Mesenchymal stem cell (in vitro differentiated cells and primary cell): ENCODE measurements around the gene CCDC6.

Experiments used
- DNase-seq: peaks from one replicate; pipeline ENCODE4 v3.0.0-alpha.2; 2013
- H2AFZ ChIP-seq: one replicate; pipeline ENCODE4 v1.6.1; 2013; ENCODE audit warnings: low read depth, mild to moderate bottlenecking, control low read depth, inconsistent platforms, low read length, moderate library complexity
- H2AK5ac ChIP-seq: 2 replicates; pipeline ENCODE4 v1.6.1; 2013; ENCODE audit warnings: low read length, moderate library complexity, mild to moderate bottlenecking, inconsistent platforms; ENCODE audit not compliant: severe bottlenecking
- H2BK120ac ChIP-seq: one replicate; pipeline ENCODE4 v1.6.1; 2013; ENCODE audit warnings: low read depth, mild to moderate bottlenecking, inconsistent platforms, low read length, moderate library complexity
- H2BK12ac ChIP-seq, 2 experiments: one replicate each; pipeline ENCODE4 v1.6.1; 2013; ENCODE audit warnings: inconsistent platforms in 2 of 2, low read length in 2 of 2, mild to moderate bottlenecking in 2 of 2, moderate library complexity in 2 of 2, control low read depth in 1 of 2
- H2BK15ac ChIP-seq: one replicate; pipeline ENCODE4 v1.6.1; 2013; ENCODE audit warnings: mild to moderate bottlenecking, low read depth, inconsistent platforms; ENCODE audit not compliant: poor library complexity, severe bottlenecking
- H2BK5ac ChIP-seq: 2 replicates; pipeline ENCODE4 v1.6.1; 2013; ENCODE audit warnings: low read depth, mild to moderate bottlenecking, low read length, control low read depth, inconsistent platforms; ENCODE audit not compliant: poor library complexity, severe bottlenecking
- H3K14ac ChIP-seq, 2 experiments: one replicate each; pipeline ENCODE4 v1.6.1; 2013; ENCODE audit warnings: inconsistent platforms in 2 of 2, low read length in 2 of 2, control low read depth in 1 of 2, mild to moderate bottlenecking in 1 of 2, moderate library complexity in 1 of 2
- H3K18ac ChIP-seq, 2 experiments: one replicate each; pipeline ENCODE4 v1.6.1; 2013; ENCODE audit warnings: inconsistent platforms in 2 of 2, low read length in 2 of 2, control low read depth in 1 of 2, low read depth in 1 of 2, mild to moderate bottlenecking in 1 of 2
- H3K23ac ChIP-seq, 2 experiments: one replicate each; pipeline ENCODE4 v1.6.1; 2013; ENCODE audit warnings: inconsistent platforms in 2 of 2, low read length in 2 of 2, mild to moderate bottlenecking in 2 of 2, moderate library complexity in 2 of 2, control low read depth in 1 of 2
- H3K27ac ChIP-seq: 2 replicates; pipeline ENCODE4 v1.5.1; 2013; ENCODE audit warnings: mild to moderate bottlenecking, moderate library complexity, low read length, control low read depth, inconsistent platforms; ENCODE audit not compliant: poor library complexity, severe bottlenecking
- H3K27me3 ChIP-seq, 2 experiments: 2 replicates each; pipeline versions ENCODE4 v1.6.1 to v1.7.0; 2013; ENCODE audit warnings: low read length in 2 of 2, mild to moderate bottlenecking in 2 of 2, moderate library complexity in 2 of 2, control low read depth in 1 of 2, inconsistent platforms in 1 of 2; ENCODE audit not compliant: control insufficient read depth in 1 of 2, insufficient read depth in 1 of 2
- H3K36me3 ChIP-seq, 2 experiments: 2 replicates each; pipeline versions ENCODE4 v1.6.1 to v1.7.0; 2013; ENCODE audit warnings: low read length in 2 of 2, control low read depth in 1 of 2, inconsistent platforms in 1 of 2, low read depth in 1 of 2, mild to moderate bottlenecking in 1 of 2; ENCODE audit not compliant: insufficient read depth in 2 of 2, control insufficient read depth in 1 of 2
- H3K4ac ChIP-seq, 2 experiments: one replicate each; pipeline ENCODE4 v1.6.1; 2013; ENCODE audit warnings: inconsistent platforms in 2 of 2, low read length in 2 of 2, mild to moderate bottlenecking in 2 of 2, moderate library complexity in 2 of 2, control low read depth in 1 of 2, low read depth in 1 of 2
- H3K4me1 ChIP-seq: 2 replicates; pipeline ENCODE4 v1.6.1; 2013; ENCODE audit warnings: low read depth, low read length, control low read depth; ENCODE audit not compliant: control insufficient read depth, insufficient read depth
- H3K4me2 ChIP-seq: 2 replicates; pipeline ENCODE4 v1.6.1; 2013; ENCODE audit warnings: low read length, mild to moderate bottlenecking, inconsistent platforms; ENCODE audit not compliant: poor library complexity, severe bottlenecking
- H3K4me3 ChIP-seq, 2 experiments: 2 replicates each; pipeline versions ENCODE4 v1.5.1 to v1.7.0; 2013; ENCODE audit warnings: low read length in 2 of 2, mild to moderate bottlenecking in 2 of 2, control low read depth in 1 of 2, low read depth in 1 of 2; ENCODE audit not compliant: insufficient read depth in 1 of 2
- H3K79me1 ChIP-seq: replicated peaks from 2 replicates; pipeline ENCODE4 v1.6.1; 2013; ENCODE audit warnings: mild to moderate bottlenecking, control low read depth, low read length, inconsistent platforms; ENCODE audit not compliant: poor library complexity, severe bottlenecking
- H3K9ac ChIP-seq: 2 replicates; pipeline ENCODE4 v1.7.0; 2013; ENCODE audit warnings: mild to moderate bottlenecking, low read length, moderate library complexity
- H3K9me3 ChIP-seq: 2 replicates; pipeline ENCODE4 v1.7.0; 2013; ENCODE audit warnings: mild to moderate bottlenecking, low read length; ENCODE audit not compliant: control insufficient read depth
- H4K8ac ChIP-seq: one replicate; pipeline ENCODE4 v1.6.1; 2013; ENCODE audit warnings: inconsistent platforms, mild to moderate bottlenecking, low read length, moderate library complexity
- H4K91ac ChIP-seq: one replicate; pipeline ENCODE4 v1.6.1; 2013; ENCODE audit warnings: mild to moderate bottlenecking, low read length, inconsistent platforms
- WGBS: methylation state at CpG from one replicate; pipeline ENCODE4 v1.1.7; 2013; ENCODE audit warnings: mixed read lengths; 5-methylcytosine and 5-hydroxymethylcytosine counted together

The CCDC6 gene

GRCh38 chr10:59864141-59864962 lies 42.0 kb downstream of the CCDC6 start:
- H4K8ac ChIP-seq, result no peak overlapping the region

GRCh38 chr10:59859570-59859969 lies 46.8 kb downstream of the CCDC6 start:
- Histone ChIP-seq H3K14ac (no peak overlapping the region), H4K8ac (no peak overlapping the region), H3K23ac (no peak overlapping the region), H2AK5ac (no peak overlapping the region), H2BK15ac (no peak overlapping the region), H3K27ac (no peak overlapping the region), H3K79me1 (peaks cover 27% of the 10 kb centered on the region), H2BK5ac (no peak overlapping the region), H2BK12ac (no peak overlapping the region), H3K27me3 (no peaks in the 10 kb centered on the region), H3K4me2 (no peak overlapping the region), H3K18ac (no peak overlapping the region), H3K9me3 (no peaks in the 10 kb centered on the region), H3K4me3 (no peak overlapping the region), H2AFZ (no peak overlapping the region), H4K91ac (no peak overlapping the region), H3K36me3 (no peaks in the 10 kb centered on the region), H3K4me1 (no peaks in the 10 kb centered on the region), H3K4ac (no peak overlapping the region), H3K9ac (no peak overlapping the region), H2BK120ac (no peak overlapping the region)
- no peak for DNase-seq
- 86% methylated on average over 4 of the region's 6 CpGs for WGBS

More at GRCh38 chr10:59864141-59864962, 42.0 kb downstream of the CCDC6 start:
- no peaks in the 10 kb centered on the region for H3K9me3 ChIP-seq
- no peak overlapping the region for H2BK120ac ChIP-seq
- H3K27me3 ChIP-seq, result no peaks in the 10 kb centered on the region
- no peak overlapping the region for H3K14ac ChIP-seq
- H3K4me3 ChIP-seq, result no peak overlapping the region
- 96% methylated on average over 4 of the region's 5 CpGs for WGBS
- DNase-seq, result no peak
- no peak overlapping the region for H3K9ac ChIP-seq
- no peak overlapping the region for H3K27ac ChIP-seq
- no peaks in the 10 kb centered on the region for H3K36me3 ChIP-seq
- peaks cover 40% of the 10 kb centered on the region for H3K79me1 ChIP-seq
- H2BK15ac ChIP-seq, result no peak overlapping the region
- no peaks in the 10 kb centered on the region for H3K4me1 ChIP-seq
- H3K4ac ChIP-seq, result no peak overlapping the region
- H2AFZ ChIP-seq, result no peak overlapping the region
- H3K4me2 ChIP-seq, result no peak overlapping the region
- no peak overlapping the region for H4K91ac ChIP-seq
- no peak overlapping the region for H2BK5ac ChIP-seq
- H3K23ac ChIP-seq, result no peak overlapping the region
- H2AK5ac ChIP-seq, result no peak overlapping the region
- H3K18ac ChIP-seq, result no peak overlapping the region
- H2BK12ac ChIP-seq, result no peak overlapping the region

DNA sequence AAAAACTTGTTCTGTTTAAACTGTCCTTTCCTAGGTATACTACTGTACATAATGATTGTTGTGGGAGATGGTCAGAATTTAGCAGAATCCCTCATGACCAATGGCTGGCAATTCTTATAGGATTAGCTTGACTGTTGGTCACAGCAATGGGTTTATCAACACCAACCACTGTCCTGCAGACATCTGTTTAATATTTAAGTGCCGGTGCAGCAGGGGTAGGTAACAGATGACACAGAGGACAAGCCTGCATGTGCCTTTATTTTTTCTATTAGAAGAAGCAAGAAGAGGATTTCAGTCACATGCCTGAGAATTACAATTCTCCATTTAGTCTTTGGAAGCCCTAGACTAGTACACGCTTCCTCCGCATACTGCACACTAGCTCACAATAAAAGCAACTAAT lies 48.4 kb downstream of the CCDC6 start:
- Histone ChIP-seq H2BK12ac (no peak overlapping the region), H3K79me1 (peaks cover 37% of the 10 kb centered on the region), H4K91ac (no peak overlapping the region), H2AFZ (no peak overlapping the region), H3K14ac (no peak overlapping the region), H3K4ac (no peak overlapping the region), H3K4me2 (no peak overlapping the region), H3K27me3 (no peaks in the 10 kb centered on the region), H2AK5ac (no peak overlapping the region), H2BK5ac (no peak overlapping the region), H2BK15ac (no peak overlapping the region), H3K4me1 (no peaks in the 10 kb centered on the region), H3K18ac (no peak overlapping the region), H3K9me3 (no peaks in the 10 kb centered on the region), H3K4me3 (no peak overlapping the region), H3K27ac (no peak overlapping the region), H2BK120ac (no peak overlapping the region), H3K9ac (no peak overlapping the region), H4K8ac (no peak overlapping the region), H3K36me3 (no peaks in the 10 kb centered on the region), H3K23ac (no peak overlapping the region)
- WGBS, result 100% methylated on average over 3 of the region's 3 CpGs
- no peak for DNase-seq

DNA sequence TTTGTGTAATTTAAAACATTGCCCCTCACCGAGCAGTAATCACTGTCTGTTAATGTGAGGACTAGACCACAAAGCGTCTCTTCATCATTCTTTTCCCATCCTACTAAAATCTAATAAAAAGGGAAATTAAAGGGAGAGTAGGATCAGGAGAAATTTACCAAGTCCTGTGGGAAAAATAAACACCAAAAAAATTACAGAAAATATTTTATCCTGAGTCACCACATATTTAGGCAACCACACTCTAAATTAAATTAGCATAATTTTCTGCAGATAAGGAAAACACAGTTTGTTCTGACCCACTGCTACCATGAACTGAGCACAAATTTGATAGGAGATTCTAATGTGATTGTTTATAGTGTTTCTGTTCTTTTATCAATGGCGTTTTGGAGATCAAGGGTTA lies 49.3 kb downstream of the CCDC6 start:
- Histone ChIP-seq H3K4me1 (no peaks in the 10 kb centered on the region), H2AFZ (no peak overlapping the region), H3K18ac (no peak overlapping the region), H3K9ac (no peak overlapping the region), H3K14ac (no peak overlapping the region), H3K36me3 (peaks cover 0 to 4% of the 10 kb centered on the region in 2 experiments), H3K79me1 (peaks cover 36% of the 10 kb centered on the region), H4K8ac (no peak overlapping the region), H4K91ac (no peak overlapping the region), H3K23ac (no peak overlapping the region), H3K4ac (no peak overlapping the region), H3K4me2 (no peak overlapping the region), H3K9me3 (no peaks in the 10 kb centered on the region), H2BK5ac (no peak overlapping the region), H2BK12ac (no peak overlapping the region), H2BK120ac (no peak overlapping the region), H2AK5ac (no peak overlapping the region), H3K27ac (no peak overlapping the region), H3K4me3 (no peak overlapping the region), H3K27me3 (no peaks in the 10 kb centered on the region), H2BK15ac (no peak overlapping the region)
- no peak for DNase-seq
- no CpG with 5 or more reads among the region's 3 CpGs for WGBS
